Fibroblast of lung (primary cell): ENCODE results near the gene VWA1. TPM values are rescaled to one million over a fixed set of nuclear protein-coding genes. Genes with fewer than 3 reads are reported as not detected.

Experiments
- DNase-seq, 2 donors: peaks; one replicate each; pipeline versions ENCODE4 v3.0.0 to v3.0.0-alpha.2; 2010; ENCODE audit warnings: low read depth in 2 of 2
- H2AFZ ChIP-seq: 2 replicates; pipeline ENCODE4 v1.5.1; 2012; ENCODE audit warnings: low read length, control low read depth, inconsistent platforms
- H3K27ac ChIP-seq: 2 replicates; pipeline ENCODE4 v1.5.1; 2011; ENCODE audit warnings: low read length, control low read depth; ENCODE audit not compliant: insufficient read depth
- H3K27me3 ChIP-seq: 2 replicates; pipeline ENCODE4 v1.5.1; 2011; ENCODE audit warnings: mild to moderate bottlenecking, low read length; ENCODE audit not compliant: control insufficient read depth, insufficient read depth
- H3K36me3 ChIP-seq: 2 replicates; pipeline ENCODE4 v1.5.1; 2011; ENCODE audit warnings: low read length; ENCODE audit not compliant: control insufficient read depth, insufficient read depth
- H3K4me1 ChIP-seq: 2 replicates; pipeline ENCODE4 v1.5.1; 2011; ENCODE audit warnings: low read length; ENCODE audit not compliant: control insufficient read depth, insufficient read depth; ENCODE audit errors: extremely low read depth
- H3K4me2 ChIP-seq: 2 replicates; pipeline ENCODE4 v1.5.1; 2011; ENCODE audit warnings: low read length, control low read depth; ENCODE audit not compliant: insufficient read depth; ENCODE audit errors: extremely low read depth
- H3K4me3 ChIP-seq, 4 experiments: fragments of 200-600 bp in 1 of 4; sonication (generic) in 1 of 4; replicated peaks in 1 of 4; 2 replicates each; pipeline ENCODE4 v1.5.1; 2011 to 2016; ENCODE audit warnings: low read length in 4 of 4, low read depth in 3 of 4, mild to moderate bottlenecking in 3 of 4, control low read depth in 2 of 4, inconsistent platforms in 1 of 4, mixed read lengths in 1 of 4; ENCODE audit not compliant: insufficient read depth in 1 of 4; ENCODE audit errors: control extremely low read depth in 1 of 4
- H3K79me2 ChIP-seq: 2 replicates; pipeline ENCODE4 v1.5.1; 2012; ENCODE audit warnings: mild to moderate bottlenecking, low read length, inconsistent platforms; ENCODE audit not compliant: control insufficient read depth, insufficient read depth
- H3K9ac ChIP-seq: 2 replicates; pipeline ENCODE4 v1.5.1; 2011; ENCODE audit warnings: mild to moderate bottlenecking, low read length, control low read depth; ENCODE audit not compliant: insufficient read depth
- H3K9me3 ChIP-seq: 2 replicates; pipeline ENCODE4 v1.5.1; 2012; ENCODE audit warnings: low read depth, low read length; ENCODE audit not compliant: control insufficient read depth, insufficient read depth
- H4K20me1 ChIP-seq: 2 replicates; pipeline ENCODE4 v1.5.1; 2011; ENCODE audit warnings: low read length; ENCODE audit not compliant: control insufficient read depth, insufficient read depth; ENCODE audit errors: extremely low read depth
- CTCF ChIP-seq, 2 donors: IDR thresholded peaks in 1 of 2; conservative IDR thresholded peaks in 1 of 2; 1 replicate in 1 of 2; 2 replicates in 1 of 2; pipeline ENCODE4 v1.5.1; 2011 to 2012; ENCODE audit warnings: low read length in 2 of 2, control low read depth in 1 of 2, inconsistent platforms in 1 of 2, low read depth in 1 of 2, mild to moderate bottlenecking in 1 of 2
- EZH2 ChIP-seq: IDR thresholded peaks from 2 replicates; pipeline ENCODE4 v1.5.1; 2012; ENCODE audit warnings: low read length, control low read depth, mild to moderate bottlenecking; ENCODE audit errors: missing control alignments
- polyA plus RNA-seq, 2 donors: library from polyadenylated mRNA; depleted of rRNA in 1 of 2; stranded (reverse) in 1 of 2; unstranded in 1 of 2; fragments of >200 nt; gene quantifications; 2 replicates each; pipeline ENCODE4 v1.2.1, GENCODE V29; 2011 to 2012; ENCODE audit warnings: missing spikeins in 1 of 2
- total RNA-seq: library from RNA; depleted of rRNA; stranded (reverse); fragments of >200 nt; gene quantifications from 2 replicates; pipeline ENCODE4 v1.2.1, GENCODE V29; 2014

The VWA1 gene
- total and polyA plus RNA-seq, 2 donors (not counting 1 experiment from before 2014, with no cell fraction given): 2.5 to 3.1 TPM

- H2AFZ ChIP-seq: no peak overlapping the region
- H3K4me2 ChIP-seq: no peak overlapping the region
- no peak overlapping the region for H3K27ac ChIP-seq
- H3K4me3 ChIP-seq: no peak overlapping the region
- H4K20me1 ChIP-seq: no peaks in the 10 kb centered on the region
- H3K9me3 ChIP-seq: no peaks in the 10 kb centered on the region
- no peaks in the 10 kb centered on the region for H3K4me1 ChIP-seq
- H3K9ac ChIP-seq: no peak overlapping the region
- no peaks in the 10 kb centered on the region for H3K27me3 ChIP-seq
- peaks cover 2% of the 10 kb centered on the region for H3K79me2 ChIP-seq
- TF ChIP-seq CTCF (conservative IDR thresholded peaks at IDR 0.05 in 1 of 2, IDR thresholded peaks at IDR 0.05 in 1 of 2; ENCODE audit: low read depth in 1 of 2, low read length in 2 of 2): no peak
- TF ChIP-seq EZH2: no peak
- DNase-seq: no peak
- peaks cover 34% of the 10 kb centered on the region for H3K36me3 ChIP-seq
Measured at GRCh38 chr1:1388078-1388472, 47.4 kb upstream of the VWA1 start.

- Histone ChIP-seq H3K9me3 (no peaks in the 10 kb centered on the region), H3K79me2 (peaks cover 14% of the 10 kb centered on the region), H3K9ac (no peak overlapping the region), H2AFZ (no peak overlapping the region), H3K4me2 (no peak overlapping the region), H3K36me3 (peaks cover 44% of the 10 kb centered on the region), H3K27ac (no peak overlapping the region), H3K4me3 (no peak overlapping the region), H4K20me1 (no peaks in the 10 kb centered on the region), H3K27me3 (no peaks in the 10 kb centered on the region), H3K4me1 (no peaks in the 10 kb centered on the region)
- no peak for DNase-seq
- no peak for TF ChIP-seq EZH2
- TF ChIP-seq CTCF (conservative IDR thresholded peaks at IDR 0.05 in 1 of 2, IDR thresholded peaks at IDR 0.05 in 1 of 2; ENCODE audit: low read depth in 1 of 2, low read length in 2 of 2): no peak
Measured at GRCh38 chr1:1390675-1391074, 44.8 kb upstream of the VWA1 start.

- Histone ChIP-seq H4K20me1 (no peaks in the 10 kb centered on the region), H3K4me3 (no peak overlapping the region), H2AFZ (no peak overlapping the region), H3K9ac (no peak overlapping the region), H3K4me1 (no peaks in the 10 kb centered on the region), H3K4me2 (no peak overlapping the region), H3K79me2 (peaks cover 15% of the 10 kb centered on the region), H3K9me3 (no peaks in the 10 kb centered on the region), H3K36me3 (peaks cover 41% of the 10 kb centered on the region), H3K27ac (no peak overlapping the region), H3K27me3 (no peaks in the 10 kb centered on the region)
- DNase-seq: no peak
- TF ChIP-seq CTCF (conservative IDR thresholded peaks at IDR 0.05 in 1 of 2, IDR thresholded peaks at IDR 0.05 in 1 of 2; ENCODE audit: low read depth in 1 of 2, low read length in 2 of 2) (no peak), EZH2 (no peak)
Measured at GRCh38 chr1:1391225-1391624, 44.3 kb upstream of the VWA1 start.
